VCaP (cell line): ENCODE results near the gene B3GALNT2.
"Not testable (repeated sequence)": the region's sequence is repeated elsewhere in the genome, so short reads cannot be mapped to it uniquely, and the experiment has no call there.

Experiments
- H3K27ac ChIP-seq: fragments of 450-650 bp; 2 replicates; pipeline ENCODE4 v1.5.1; 2017
- TF ChIP-seq, protein P1 (sequence below): fragments of 450-650 bp; conservative IDR thresholded peaks from 2 replicates; pipeline ENCODE4 v1.5.1; 2017; ENCODE audit warnings: mild to moderate bottlenecking, moderate library complexity

Gene B3GALNT2

DNA sequence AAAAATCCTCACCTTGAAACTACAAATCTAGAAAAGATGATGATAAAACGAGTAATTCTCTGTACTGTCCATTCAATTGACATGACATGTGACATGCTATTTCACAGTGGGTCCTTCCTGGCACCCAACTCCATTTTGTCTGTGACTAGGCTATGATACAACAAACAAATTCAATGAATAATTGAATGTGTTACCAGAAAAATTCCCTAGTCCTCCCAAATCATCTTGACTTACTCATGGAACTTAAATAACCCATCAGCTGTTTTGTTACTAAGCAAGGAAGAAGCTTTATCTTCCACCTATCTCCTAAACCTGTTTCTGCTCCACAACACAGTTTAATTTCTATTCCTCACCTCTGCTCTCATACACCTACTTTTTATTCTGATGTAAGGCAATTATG, 30.4 kb downstream of the B3GALNT2 start:
- H3K27ac ChIP-seq: no peak overlapping the region
- TF ChIP-seq, protein P1, sequence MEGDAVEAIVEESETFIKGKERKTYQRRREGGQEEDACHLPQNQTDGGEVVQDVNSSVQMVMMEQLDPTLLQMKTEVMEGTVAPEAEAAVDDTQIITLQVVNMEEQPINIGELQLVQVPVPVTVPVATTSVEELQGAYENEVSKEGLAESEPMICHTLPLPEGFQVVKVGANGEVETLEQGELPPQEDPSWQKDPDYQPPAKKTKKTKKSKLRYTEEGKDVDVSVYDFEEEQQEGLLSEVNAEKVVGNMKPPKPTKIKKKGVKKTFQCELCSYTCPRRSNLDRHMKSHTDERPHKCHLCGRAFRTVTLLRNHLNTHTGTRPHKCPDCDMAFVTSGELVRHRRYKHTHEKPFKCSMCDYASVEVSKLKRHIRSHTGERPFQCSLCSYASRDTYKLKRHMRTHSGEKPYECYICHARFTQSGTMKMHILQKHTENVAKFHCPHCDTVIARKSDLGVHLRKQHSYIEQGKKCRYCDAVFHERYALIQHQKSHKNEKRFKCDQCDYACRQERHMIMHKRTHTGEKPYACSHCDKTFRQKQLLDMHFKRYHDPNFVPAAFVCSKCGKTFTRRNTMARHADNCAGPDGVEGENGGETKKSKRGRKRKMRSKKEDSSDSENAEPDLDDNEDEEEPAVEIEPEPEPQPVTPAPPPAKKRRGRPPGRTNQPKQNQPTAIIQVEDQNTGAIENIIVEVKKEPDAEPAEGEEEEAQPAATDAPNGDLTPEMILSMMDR: no peak

DNA sequence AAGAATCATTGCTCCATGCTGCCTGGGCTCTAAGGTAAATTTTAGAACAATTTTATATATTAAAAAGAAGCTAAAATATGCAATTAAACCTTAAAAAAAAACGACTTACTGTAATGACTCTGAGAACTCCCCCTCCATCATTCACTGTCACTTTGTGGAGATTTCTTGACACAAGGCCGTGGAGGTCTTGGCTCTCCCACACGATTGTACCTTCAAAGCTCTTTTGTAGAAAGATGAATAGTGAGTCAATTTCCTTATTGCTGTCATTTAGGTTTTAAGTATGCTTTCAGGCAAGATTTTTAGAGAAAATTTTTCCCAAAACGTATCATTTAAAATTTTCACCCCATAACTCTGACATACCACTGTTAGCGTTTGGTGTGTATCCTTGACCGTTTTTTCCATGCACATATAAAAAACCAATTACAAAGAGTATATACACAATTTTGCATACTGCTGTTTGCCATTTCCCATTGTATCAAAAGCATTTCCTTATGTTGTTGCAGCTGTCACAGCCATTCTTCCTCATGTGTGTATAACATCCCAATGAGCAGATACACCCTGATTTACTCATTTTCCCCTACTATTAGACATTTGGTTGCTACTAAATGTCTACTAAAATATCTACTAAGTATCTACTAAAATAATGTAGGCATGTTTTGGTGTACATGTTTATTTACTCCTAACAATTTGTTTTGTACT, 33.4 kb downstream of the B3GALNT2 start:
- no peak overlapping the region for H3K27ac ChIP-seq
- TF ChIP-seq, protein P1: no peak

DNA sequence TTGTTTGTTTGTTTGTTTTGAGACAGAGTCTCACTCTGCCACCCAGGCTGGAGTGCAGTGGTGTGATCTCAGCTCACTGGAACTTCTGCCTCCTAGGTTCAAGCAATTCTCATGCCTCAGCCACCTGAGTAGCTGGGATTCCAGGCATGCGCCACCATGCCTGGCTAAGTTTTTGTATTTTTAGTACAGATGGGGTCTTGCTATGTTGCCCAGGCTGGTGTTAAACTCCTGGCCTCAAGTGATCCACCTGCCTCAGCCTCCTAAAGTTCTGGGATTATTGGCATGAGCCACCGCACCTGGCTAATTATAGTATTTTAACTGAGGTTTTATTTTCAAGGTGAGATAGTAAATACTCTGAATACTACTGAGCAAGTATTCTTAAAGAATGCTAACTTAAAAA, 34.4 kb downstream of the B3GALNT2 start:
- H3K27ac ChIP-seq: not testable (repeated sequence)

DNA sequence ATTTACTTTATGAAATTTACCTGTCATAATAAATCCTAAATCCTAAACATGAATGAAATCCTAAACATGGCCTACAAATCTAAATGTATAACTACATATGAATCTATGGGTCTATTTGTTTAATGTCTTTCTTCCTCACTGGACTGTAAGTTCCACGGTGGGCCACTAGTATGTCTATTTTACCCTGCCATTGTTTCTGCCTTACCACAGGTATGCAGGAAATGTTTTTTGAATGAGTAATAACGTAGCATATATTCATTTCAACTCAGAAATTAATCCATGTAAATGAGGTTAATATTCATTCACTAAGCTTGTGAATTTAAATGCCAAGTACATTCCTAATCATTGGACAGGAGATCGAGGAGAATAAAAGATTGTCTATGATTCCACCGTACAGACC, 35.3 kb downstream of the B3GALNT2 start:
- H3K27ac ChIP-seq: no peak overlapping the region
- TF ChIP-seq, protein P1: no peak

DNA sequence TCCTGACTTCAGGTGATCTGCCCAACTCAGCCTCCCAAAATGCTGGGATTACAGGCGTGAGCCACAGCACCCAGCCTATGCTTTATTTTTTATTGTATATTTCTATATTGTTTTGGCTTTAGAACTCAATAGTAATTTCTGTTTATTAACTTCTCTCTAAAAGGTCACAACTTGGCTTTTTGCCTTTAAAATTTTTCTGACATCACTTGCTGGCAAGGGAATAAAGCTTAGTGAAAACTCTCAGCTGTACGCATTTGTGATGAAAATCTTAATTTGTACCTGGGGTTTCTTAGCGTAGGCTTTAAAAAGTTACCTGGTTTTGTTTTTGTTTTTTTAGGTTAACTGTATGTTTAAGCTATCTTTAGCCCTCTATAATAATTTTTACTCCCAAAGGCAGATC, 36.2 kb downstream of the B3GALNT2 start:
- no peak overlapping the region for H3K27ac ChIP-seq
- TF ChIP-seq, protein P1: no peak

DNA sequence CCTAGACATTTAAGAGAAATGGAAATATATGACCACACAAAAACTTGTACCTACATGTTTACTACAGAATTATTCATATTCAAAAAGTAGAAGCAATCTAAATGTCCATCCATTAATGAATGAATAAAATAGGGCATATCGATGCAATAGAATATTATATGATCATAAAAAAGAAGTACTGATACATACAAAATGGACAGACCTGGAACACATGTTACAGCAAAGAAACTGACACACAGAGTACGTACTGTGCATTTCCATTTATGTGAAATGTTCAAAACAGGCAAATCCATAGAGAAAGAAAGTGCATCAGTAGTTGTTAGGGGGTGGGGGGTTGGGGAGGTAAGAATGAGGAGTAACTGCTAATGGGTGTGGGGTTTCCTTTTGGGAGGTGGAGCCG, 39.2 kb downstream of the B3GALNT2 start:
- TF ChIP-seq, protein P1: no peak
- H3K27ac ChIP-seq: no peak overlapping the region

DNA sequence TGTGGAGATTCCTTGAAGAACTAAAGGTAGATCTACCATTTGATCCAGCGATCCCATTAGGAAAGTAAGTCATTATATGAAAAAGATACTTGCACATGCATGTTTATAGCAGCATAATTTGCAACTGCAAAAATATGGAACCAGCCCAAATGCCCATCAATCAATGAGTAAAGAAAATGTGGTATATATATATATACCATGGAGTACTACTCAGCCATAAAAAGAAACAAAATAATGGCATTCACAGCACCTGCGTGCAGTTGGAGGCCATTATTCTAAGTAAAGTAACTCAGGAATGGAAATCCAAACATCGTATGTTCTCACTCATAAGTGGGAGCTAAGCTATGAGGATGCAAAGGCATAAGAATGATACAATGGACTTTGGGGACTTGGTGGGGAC, 41.4 kb downstream of the B3GALNT2 start:
- not testable (repeated sequence) for H3K27ac ChIP-seq

DNA sequence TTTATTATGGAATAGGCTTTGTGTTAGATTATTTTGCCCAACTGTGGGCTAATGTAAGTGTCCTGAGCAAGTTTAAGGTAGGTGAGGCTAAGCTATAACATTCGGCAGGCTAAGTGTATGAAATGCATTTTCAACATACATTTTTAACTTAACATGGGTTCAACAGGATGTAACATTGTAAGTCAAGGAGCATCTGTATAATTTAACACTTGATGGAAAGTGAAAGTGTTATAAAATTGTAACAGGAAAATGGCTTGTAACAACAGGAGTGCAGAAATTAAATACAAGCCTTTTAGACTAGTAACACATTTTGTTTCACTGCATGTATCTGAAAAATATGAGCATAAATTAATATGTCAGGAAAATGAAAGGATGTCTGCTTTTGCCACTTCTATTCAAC, 42.3 kb downstream of the B3GALNT2 start:
- H3K27ac ChIP-seq: no peak overlapping the region

More for the DNA sequence above, 42.3 kb downstream of the B3GALNT2 start:
- TF ChIP-seq, protein P1: no peak
